GM18951 (cell line): ENCODE measurements around the gene PDE9A.
"Not testable (repeated sequence)": the region's sequence is repeated elsewhere in the genome, so short reads cannot be mapped to it uniquely, and the experiment has no call there.

Experiments used
- POLR2A ChIP-seq: IDR thresholded peaks from 4 replicates; pipeline ENCODE4 v1.6.1; 2011; ENCODE audit warnings: mild to moderate bottlenecking; ENCODE audit not compliant: insufficient read length, insufficient read depth; ENCODE audit errors: extremely low read depth
- in situ Hi-C: fragments of 300-500 bp; cut with MboI; formaldehyde crosslinking; loops from one replicate; pipeline ENCODE4 v1.12.0; 2022; ENCODE audit warnings: low sequenced_read_pairs, mixed read lengths, inconsistent platforms; ENCODE audit not compliant: unreplicated experiment

PDE9A gene

DNA sequence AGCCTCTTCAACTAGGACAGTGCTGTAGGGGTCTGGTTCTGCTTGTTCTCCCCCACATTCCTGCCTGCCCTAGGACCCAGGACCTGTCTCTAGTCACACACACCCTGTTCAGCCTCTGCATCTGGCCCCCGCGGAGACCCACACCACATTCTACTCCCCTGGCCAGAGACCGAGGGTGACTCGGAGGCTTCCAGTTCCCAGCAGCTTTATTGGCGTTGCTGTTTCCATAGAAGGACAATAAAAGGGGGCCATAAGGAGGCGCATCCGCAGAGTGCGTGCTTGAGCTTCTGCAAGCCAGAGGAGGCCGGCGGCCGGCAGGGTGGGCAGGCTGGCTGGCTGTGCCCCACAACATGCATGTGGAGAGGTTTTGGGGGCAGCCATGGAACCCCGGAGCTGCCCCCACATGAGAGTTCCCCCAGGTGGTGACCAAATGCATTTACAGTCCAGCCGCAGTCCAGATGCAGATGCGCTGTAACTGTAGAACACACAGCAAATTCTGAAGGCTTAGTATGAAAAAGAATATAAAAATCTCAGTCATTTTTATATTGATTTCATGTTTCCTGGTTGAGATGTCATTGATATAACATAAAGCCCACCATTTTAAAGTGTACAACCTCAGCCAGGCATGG, 52.4 kb downstream of the PDE9A start:
- in situ Hi-C loops = no loop called here
- TF ChIP-seq POLR2A = no peak

DNA sequence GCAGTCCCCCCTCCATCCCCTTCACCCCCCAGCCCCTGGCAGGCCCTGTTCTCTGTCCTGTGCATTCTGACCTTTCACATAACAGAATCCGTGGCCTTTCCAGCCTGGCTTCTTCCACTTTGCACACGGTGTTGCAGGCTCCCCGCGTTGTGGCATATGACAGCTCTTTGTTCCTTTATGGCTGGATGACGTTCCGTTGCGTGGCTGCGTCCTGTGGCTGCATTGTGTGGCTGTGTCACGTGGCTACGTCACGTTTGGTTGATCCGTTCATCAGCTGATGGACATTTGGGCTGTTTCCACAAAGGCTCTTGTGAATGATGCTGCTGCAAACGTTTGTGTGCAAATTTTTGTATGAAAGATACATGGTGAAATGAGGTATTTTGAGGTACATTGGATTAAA, 53.3 kb downstream of the PDE9A start:
- TF ChIP-seq POLR2A = no peak
- in situ Hi-C loops = no loop called here

DNA sequence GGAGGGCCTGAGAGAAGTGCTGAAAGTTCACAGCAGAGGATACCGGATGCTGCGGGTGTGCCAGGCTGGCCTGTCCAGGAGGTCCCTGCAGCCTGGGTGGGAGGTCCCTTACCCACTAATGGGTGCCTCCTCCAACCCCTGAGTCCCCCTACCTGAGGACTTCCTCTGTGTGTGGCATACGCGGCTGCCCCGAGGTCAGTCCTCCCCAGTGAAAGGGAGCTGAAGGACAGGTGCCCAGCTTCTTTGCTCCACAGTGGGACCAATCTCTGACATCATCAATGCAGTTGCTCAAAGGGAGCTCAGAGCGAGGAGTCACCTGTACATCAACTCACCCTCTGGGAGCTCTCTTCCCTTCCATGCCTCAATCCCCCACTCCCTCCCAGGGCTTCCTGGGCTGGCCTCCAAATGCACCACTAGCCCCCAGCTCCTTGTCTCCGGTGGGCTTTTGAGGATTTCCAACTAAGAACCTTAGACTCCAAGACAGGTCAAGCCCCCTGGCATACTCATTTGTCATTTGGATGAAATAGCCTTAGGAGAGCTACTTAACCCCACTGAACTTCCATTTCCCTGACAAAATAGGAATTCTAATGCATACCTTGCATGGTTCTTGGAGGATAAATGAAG, 53.9 kb downstream of the PDE9A start:
- no peak for TF ChIP-seq POLR2A
- in situ Hi-C loops = no loop called here

DNA sequence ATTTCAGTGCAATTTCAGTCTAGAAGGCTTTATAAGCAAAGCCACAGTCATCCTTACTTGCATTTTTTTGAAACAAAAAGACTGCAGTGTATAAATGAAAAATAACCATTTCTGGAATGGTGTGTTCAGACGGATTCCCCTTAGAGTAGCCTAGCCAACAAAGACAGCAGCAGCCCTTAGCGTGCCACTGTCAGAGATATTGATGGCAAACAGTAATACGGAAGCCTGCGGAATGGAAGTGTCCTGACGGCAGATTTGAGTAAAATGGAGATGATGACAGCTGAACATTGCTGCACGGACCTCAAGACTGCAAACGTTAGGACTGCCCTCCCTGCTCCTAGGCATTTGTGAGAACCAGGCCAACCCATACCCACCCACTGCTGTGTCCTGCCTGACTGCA, 54.7 kb downstream of the PDE9A start:
- TF ChIP-seq POLR2A = no peak
- in situ Hi-C loops = no loop called here

DNA sequence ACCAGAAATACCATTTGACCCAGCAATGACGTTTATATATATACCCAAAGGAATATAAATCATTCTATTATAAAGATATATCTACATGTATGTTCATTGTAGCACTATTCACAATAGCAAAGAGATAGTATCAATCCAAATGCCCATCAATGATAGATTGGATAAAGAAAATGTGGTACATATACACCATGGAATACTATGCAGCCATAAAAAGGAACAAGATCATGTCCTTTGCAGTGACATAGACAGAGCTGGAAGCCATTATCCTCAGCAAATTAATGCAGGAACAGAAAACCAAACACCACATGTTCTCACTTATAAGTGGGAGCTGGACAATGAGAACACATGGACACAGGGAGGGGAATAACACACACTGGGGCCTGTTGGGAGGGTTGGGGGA, 55.5 kb downstream of the PDE9A start:
- in situ Hi-C loops = not testable (repeated sequence)

DNA sequence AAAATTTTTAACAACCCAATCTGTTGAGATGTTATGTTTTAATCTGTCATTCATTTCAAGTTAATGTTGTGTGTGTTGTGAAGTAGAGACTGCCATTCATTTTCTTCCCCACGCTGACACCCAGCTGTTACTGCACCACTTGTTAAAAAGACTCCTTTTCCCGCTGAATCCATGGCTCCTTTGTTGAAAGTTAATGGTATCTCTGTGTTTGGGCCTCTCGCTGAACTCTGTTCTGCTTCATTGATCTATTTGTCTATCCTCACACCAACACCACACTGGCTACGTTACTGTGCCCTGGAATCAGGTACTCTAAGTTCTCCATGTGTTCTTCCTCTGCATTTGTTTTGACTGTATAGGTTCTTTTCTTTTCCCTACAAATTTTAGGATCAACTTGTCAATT, 58.2 kb downstream of the PDE9A start:
- in situ Hi-C loops = no loop called here
- TF ChIP-seq POLR2A = no peak

DNA sequence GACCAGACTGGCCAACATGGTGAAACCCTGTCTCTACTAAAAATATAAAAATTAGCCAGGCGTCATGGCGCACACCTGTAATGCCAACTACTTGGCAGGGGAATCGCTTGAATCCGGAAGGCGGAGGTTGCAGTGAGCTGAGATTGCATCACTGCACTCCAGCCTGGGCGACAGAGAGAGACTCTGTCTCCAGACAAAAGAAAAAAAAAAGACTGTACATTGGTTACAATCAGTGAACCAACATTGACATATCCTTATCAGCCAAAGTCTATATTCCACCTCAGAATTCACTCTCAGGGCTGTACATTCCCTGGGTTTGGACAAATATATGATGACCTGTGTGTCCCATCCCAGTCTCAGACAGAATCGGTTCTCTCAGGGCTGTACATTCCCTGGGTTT, 62.0 kb downstream of the PDE9A start:
- in situ Hi-C loops = not testable (repeated sequence)

DNA sequence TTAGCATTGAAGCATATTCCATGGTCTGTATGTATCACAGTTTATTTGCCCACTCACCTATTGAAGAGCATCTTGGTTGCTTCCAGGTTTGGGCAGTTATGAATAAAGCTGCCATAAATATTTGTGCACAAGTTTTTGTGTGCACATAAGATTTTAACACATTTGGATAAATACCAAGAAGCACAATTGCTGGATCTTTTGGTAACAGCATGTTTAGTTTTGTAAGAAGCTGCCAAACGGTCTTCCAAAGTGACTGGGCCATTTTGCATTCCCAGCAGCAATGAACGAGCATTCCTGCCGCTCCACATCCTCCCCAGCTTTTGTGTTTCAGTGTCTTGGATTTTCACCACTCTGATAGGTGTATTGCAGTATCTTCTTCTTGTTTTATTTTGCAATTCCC, 62.7 kb downstream of the PDE9A start:
- in situ Hi-C loops = no loop called here
- TF ChIP-seq POLR2A = no peak

DNA sequence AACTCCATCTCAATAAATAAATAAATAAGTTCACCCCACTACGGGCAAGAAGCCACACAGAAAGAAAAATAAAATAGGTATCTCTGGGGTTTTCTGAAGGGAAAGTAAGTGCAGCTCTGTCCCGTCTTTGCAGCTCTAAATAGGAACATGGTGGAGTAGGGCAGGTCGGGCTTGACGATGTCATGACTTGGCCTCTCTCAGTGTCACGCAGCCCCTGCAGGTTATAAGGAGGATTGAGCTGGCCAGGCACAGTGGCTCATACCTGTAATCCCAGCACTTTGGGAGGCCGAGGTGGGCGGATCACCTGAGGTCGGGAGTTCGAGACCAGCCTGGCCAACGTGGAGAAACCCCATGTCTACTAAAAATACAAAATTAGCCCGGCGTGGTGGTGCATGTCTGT, 67.1 kb downstream of the PDE9A start:
- in situ Hi-C loops = not testable (repeated sequence)

DNA sequence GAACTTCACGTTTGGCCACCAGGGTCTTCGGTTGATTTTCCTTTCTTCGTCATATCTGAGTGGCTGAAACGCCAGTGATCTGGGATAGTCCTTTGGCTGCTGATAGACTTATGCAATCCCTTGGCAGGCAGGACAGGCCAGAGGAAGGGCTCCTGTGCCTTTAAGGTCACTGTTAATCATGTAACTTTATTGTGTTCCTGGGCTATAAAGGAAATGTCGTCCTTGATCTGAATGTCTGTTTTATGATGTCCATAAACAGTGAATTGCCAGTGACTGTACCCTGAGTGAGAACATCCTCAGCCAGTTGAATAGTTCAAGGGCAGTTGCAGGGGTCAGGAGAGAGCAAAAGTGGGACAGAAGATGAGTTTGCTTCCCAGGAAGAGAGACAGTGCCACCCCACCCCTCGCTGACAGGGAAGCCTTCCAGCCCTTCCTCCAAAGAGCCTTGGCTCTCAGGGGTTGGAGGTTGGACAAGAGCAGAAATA, 68.0 kb downstream of the PDE9A start:
- in situ Hi-C loops = no loop called here
- TF ChIP-seq POLR2A = no peak

DNA sequence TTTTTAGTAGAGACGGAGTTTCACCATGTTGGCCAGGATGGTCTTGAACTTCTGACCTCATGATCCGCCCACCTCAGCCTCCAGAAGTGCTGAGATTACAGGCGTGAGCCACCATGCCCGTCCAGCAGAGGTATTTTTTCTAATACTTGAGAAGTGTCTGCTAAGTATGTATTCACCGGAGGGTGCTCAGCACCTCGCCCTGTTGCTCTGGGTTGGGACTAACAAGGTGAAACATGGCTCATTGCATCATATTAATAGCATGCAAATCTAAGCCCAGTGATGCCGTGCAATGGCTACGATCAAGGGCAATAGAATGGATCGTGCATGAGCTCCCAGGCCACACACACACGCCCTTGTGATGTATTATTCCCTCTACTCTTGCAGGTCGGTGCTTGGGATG, 68.7 kb downstream of the PDE9A start:
- TF ChIP-seq POLR2A = no peak
- in situ Hi-C loops = no loop called here

DNA sequence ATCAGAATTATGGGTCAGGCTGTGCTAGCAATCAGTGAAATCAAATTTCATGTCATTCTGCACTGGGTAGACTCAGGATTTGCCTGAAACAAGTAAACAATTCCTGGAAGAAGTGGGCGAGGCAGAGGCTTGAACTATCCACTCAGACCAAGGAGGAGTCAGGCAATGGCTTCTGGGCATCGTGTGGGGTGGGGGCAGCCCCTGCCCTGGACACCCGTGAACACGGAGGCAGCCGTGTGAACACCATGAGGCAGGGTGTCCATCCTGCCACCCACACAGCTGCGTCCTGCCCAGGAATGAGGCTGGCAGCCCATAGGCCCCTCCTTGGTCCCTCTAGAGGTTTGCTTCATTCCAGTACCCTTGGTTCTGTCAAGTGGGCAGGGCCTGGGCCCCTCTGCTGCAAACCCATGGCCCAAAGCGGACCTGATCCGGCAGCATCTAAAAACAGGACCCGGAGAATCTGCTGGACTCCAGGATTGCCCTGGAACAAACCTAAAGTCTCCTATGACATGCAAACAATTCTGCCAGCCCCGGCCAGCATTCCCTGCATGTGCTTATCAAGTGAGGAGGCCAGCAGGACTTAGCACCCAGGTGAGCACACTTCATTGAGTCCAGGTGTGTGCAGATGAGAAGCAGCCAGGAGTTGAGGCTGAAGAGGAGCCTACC, 69.5 kb downstream of the PDE9A start:
- no peak for TF ChIP-seq POLR2A
- in situ Hi-C loops = no loop called here

DNA sequence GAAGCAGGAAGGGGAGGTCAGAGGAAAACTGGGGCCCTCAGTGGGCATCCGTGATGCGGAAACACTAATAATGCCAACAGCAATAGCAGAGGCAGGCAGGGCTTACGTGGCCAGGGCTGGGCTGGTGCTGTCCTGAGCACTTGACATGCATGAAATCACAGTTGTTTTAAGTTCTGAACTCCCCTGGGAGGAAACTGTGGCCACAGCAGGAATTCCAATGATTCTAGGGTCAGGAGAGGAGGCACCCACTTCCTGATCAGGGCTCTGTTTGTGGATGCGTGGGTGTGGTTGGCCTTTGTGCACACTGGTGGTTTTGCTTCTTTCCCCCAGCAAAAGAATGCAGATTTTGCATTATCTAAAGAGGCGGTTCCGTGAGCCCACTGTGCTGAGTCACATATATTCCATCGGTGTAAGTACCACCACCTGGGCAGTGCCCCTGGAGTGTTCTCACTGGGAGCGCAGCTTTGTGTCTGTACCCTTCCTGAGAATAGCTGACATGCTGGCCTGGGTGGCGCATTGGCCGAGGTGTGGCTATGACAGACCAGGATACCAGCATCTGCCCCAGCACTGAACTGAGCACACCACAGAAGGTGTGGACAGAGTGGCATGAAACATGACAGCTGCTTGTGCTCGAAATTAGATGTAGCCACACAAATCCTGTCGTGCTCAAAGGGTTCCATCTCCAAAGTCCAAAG, 71.0 kb downstream of the PDE9A start:
- no peak for TF ChIP-seq POLR2A
- in situ Hi-C loops = no loop called here

DNA sequence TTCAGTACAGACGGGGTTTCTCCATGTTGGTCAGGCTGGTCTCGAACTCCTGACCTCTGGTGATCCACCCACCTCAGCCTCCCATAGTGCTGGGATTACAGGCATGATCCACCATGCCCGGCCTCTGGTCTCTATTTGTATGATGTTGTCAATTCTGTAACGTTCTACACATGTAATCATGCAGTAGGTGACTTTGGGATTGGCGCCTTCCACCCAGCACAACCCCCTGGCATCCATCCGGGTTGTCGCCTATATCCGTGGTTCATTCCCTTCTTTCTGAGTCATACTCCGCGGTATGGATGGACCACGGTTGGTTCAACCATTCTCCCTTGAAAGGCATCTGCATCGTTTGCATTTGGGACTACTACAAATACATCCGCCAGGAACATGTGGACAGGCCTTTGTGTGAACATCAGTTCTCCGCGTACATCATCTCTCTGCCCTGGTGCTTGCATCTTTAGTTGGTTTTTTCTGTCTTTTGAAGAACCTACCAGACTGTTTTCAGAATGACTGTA, 72.1 kb downstream of the PDE9A start:
- in situ Hi-C loops = no loop called here
- no peak for TF ChIP-seq POLR2A
